Stimulated activated CD4-positive, alpha-beta T cell treated with anti-CD3 and anti-CD28 coated beads, Interleukin-12 subunit alpha, Interleukin-12 subunit beta, amount 100 ng/mL, for 4 hours (primary cell): ENCODE measurements around the gene ACSS1.

Source experiments
- DNase-seq: peaks from one replicate; pipeline ENCODE4 v3.0.0-alpha.2; 2020

The ACSS1 gene

GRCh38 chr20:25044660-25045342, 13.1 kb downstream of the ACSS1 start:
- DNase-seq, result no peak

- DNase-seq, result no peak
Observed at GRCh38 chr20:25044261-25044560, 13.7 kb downstream of the ACSS1 start.

GRCh38 chr20:25043499-25044260, 14.3 kb downstream of the ACSS1 start:
- DNase-seq, result no peak

GRCh38 chr20:25042531-25043498, 15.1 kb downstream of the ACSS1 start:
- peak; percentile 9 for DNase-seq

- no peak for DNase-seq
Observed at GRCh38 chr20:25041813-25042530, 16.0 kb downstream of the ACSS1 start.

- no peak for DNase-seq
Observed at GRCh38 chr20:25040438-25040831, 17.5 kb downstream of the ACSS1 start.

GRCh38 chr20:25039697-25040437, 18.1 kb downstream of the ACSS1 start:
- DNase-seq, result no peak

- DNase-seq, result no peak
Observed at GRCh38 chr20:25038591-25039015, 19.3 kb downstream of the ACSS1 start.

GRCh38 chr20:25038103-25038410, 19.9 kb downstream of the ACSS1 start:
- no peak for DNase-seq

GRCh38 chr20:25037288-25038102, 20.4 kb downstream of the ACSS1 start:
- DNase-seq, result no peak

GRCh38 chr20:25036331-25036936, 21.5 kb downstream of the ACSS1 start:
- DNase-seq, result no peak

- no peak for DNase-seq
Observed at GRCh38 chr20:25035921-25036320, 22.0 kb downstream of the ACSS1 start.

GRCh38 chr20:25033924-25034300, 24.0 kb downstream of the ACSS1 start:
- no peak for DNase-seq

- DNase-seq, result no peak
Observed at GRCh38 chr20:25033265-25033923, 24.5 kb downstream of the ACSS1 start.

- no peak for DNase-seq
Observed at GRCh38 chr20:25032478-25033264, 25.3 kb downstream of the ACSS1 start.

GRCh38 chr20:25032065-25032477, 25.9 kb downstream of the ACSS1 start:
- no peak for DNase-seq

GRCh38 chr20:25031241-25031640, 26.7 kb downstream of the ACSS1 start:
- no peak for DNase-seq

GRCh38 chr20:25030649-25031207, 27.2 kb downstream of the ACSS1 start:
- DNase-seq, result no peak

- DNase-seq, result no peak
Observed at GRCh38 chr20:25030007-25030648, 27.8 kb downstream of the ACSS1 start.
